ENCODE data around the gene CNTNAP5.

DNA sequence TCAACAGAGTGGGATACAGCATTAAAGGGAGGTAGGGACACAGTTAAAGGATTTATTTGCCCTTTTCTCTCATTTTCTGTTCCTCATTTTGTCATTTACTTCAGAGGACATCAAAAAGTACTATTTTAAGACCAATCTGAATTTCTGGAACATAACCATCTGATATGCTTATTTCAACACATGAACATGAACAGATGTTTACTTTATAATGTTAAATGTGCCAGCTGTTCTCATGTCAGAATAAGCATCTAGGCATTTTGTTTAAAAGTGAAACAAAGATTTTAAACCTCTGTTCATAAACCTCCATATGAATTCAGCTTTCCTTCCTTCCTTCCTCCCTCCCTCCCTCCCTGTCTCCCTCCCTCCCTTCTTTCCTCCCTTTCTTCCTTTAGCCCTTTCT lies 677.7 kb downstream of the CNTNAP5 start:
- TF ChIP-seq TOX (CRISPR knock-in tag; IDR thresholded peaks at IDR 0.05; ENCODE audit: borderline replicate concordance): no peak
- TF ChIP-seq ESRRG (CRISPR knock-in tag; IDR thresholded peaks at IDR 0.05): no peak
- TF ChIP-seq BACH2 (CRISPR knock-in tag; IDR thresholded peaks at IDR 0.05; ENCODE audit: borderline replicate concordance): no peak
- no peak for TF ChIP-seq PATZ1 (CRISPR knock-in tag; IDR thresholded peaks at IDR 0.05; ENCODE audit: borderline replicate concordance)
- TF ChIP-seq, protein P1, sequence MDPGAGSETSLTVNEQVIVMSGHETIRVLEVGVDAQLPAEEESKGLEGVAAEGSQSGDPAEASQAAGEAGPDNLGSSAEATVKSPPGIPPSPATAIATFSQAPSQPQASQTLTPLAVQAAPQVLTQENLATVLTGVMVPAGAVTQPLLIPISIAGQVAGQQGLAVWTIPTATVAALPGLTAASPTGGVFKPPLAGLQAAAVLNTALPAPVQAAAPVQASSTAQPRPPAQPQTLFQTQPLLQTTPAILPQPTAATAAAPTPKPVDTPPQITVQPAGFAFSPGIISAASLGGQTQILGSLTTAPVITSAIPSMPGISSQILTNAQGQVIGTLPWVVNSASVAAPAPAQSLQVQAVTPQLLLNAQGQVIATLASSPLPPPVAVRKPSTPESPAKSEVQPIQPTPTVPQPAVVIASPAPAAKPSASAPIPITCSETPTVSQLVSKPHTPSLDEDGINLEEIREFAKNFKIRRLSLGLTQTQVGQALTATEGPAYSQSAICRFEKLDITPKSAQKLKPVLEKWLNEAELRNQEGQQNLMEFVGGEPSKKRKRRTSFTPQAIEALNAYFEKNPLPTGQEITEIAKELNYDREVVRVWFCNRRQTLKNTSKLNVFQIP (CRISPR knock-in tag; IDR thresholded peaks at IDR 0.05; ENCODE audit: borderline replicate concordance, low read depth): no peak

All from SK-N-SH treated with all-trans-retinoic acid at 6 μM for 48 hours (cell line).